Activated CD8-positive, alpha-beta memory T cell treated with anti-CD3 and anti-CD28 coated beads, Interleukin-2, amount 50 U/mL, for 1 hour (primary cell): ENCODE data around the gene STRAP.

ENCODE experiments used
- DNase-seq: peaks from one replicate; pipeline ENCODE4 v3.0.0-alpha.2; 2020; ENCODE audit errors: extremely low read depth

Gene STRAP, protein sequence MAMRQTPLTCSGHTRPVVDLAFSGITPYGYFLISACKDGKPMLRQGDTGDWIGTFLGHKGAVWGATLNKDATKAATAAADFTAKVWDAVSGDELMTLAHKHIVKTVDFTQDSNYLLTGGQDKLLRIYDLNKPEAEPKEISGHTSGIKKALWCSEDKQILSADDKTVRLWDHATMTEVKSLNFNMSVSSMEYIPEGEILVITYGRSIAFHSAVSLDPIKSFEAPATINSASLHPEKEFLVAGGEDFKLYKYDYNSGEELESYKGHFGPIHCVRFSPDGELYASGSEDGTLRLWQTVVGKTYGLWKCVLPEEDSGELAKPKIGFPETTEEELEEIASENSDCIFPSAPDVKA

DNA sequence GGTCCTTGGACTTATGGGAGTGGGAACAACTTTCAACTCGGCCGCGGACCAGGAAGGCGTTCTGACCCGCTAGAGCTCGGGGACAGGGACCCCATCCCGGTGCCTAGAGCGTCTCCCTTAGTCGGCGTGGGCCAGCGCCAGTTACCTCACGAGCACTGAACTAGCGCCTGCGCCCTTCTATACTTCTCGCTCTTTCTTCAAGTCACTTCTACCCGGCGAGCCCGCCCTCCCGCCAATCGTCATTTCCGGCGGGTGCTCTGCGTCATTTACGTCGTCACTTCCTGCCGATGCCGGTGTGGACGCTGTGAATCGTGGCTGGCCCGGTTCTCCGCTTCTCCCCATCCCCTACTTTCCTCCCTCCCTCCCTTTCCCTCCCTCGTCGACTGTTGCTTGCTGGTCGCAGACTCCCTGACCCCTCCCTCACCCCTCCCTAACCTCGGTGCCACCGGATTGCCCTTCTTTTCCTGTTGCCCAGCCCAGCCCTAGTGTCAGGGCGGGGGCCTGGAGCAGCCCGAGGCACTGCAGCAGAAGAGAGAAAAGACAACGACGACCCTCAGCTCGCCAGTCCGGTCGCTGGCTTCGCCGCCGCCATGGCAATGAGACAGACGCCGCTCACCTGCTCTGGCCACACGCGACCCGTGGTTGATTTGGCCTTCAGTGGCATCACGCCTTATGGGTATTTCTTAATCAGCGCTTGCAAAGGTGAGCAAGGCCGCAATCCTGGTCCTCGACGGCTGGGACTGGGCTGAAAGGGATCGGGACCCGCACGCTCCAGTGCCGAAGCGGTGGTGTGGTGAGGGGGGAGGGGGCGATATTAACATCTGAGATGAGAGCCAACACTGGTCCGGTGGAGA, at the start of gene STRAP:
TSS of gene STRAP (plus strand) at position 270 of the 854 bp plus-strand sequence. CDS start at position 591, 321 bp downstream.
- DNase-seq: peak; percentile 83

DNA sequence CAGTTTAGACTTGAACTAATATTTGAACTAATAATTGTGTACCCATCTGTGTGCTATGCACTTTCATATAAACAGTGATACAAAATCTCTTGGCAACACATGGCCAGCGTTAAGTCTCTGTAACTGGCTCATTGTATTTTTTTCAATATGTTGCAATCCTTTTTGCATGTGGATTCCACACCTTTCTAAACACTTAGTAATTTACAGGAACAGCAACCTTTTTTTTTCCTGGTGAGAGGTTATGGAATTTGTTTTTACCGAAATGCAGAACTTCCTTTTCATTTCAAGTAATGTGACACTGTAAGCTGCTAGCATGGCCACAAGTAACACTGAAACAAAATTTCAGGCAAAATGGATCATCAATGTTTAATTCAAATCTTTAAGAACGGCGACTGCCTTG, 47.6 kb upstream of the STRAP start:
- no peak for DNase-seq

DNA sequence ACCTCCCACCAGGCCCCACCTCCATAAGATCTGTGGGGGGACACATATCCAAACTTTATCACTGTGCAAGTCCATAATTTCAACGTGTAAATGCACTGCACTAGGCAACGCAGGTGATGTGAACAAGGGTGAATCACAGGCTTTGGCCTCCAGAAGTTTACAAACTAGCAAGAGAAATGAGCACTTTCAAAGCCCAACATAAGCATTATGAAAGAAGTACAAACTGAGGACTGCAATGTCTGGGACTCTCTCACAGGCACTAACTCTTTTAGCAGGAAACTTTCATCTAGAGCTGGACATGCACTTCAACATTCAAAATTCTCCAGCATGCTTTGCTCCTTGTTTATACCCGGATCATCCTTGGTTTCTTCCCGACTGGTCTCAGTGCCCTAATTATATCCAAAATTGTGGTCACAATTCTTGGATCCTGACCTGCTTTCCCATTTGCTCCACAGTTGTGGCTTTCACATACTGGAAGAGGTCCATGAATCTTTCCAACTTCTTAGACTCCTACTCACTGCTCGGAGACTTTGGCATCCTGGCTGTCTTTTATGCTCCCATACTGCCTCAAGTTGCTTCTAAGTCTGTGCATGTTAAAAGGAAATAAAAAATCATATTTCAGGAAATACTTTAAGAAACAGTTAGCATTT, 44.9 kb upstream of the STRAP start:
- DNase-seq: no peak

DNA sequence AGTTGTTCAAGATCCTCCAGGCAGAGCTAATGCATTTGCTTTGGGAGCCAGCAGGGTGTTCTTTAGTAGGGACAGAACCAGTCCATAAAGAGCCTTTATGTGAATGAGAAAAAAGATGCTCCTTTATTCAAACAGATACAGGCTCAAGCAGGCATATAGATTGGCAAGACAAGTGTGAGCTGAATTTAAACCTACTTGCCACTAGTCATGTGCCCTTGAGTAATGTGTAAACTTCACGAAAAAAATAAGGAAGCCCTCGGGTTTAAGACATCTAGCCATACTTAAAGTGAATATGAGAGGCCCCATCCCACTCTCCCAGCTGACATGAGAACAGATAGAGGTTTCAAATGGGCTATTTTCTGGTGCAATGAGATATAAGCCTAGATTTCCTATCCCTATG, 43.1 kb upstream of the STRAP start:
- DNase-seq: no peak

DNA sequence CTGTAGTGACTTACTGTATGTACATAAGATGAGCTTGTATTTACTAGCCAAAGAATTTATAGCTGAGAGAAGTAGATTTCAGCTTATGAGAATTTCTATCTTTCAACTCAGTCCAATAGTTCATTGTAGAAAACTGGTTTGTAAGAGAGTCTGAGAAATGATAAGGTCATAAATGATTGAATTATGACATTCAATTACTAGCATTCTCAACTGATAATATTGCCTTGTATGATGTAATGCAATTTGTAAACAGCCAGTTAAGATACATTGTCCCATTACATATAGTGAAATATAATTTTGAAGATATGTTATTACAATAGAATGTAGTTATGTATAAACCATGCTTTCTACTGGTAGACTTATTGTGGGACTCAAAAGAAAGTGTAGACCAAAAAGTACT, 42.5 kb upstream of the STRAP start:
- DNase-seq: no peak

DNA sequence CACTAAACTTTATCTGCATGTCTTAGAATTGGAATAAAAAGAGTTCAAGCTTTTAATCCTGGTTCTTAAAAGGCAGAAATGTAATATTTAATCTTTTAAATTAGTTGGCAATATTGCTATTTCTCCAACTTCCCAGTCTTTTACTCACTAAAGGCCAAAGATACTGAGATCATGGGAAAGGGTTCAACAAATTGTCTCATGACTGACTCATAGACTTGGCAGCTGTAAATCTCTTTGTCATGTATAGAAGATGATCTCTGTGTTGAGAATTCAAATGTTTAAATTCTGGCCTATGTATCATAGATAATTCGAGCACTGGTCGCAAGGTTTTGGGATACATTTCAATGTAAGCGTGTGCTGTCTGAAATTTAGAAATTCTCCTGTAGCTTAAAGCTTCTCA, 40.1 kb upstream of the STRAP start:
- DNase-seq: no peak

DNA sequence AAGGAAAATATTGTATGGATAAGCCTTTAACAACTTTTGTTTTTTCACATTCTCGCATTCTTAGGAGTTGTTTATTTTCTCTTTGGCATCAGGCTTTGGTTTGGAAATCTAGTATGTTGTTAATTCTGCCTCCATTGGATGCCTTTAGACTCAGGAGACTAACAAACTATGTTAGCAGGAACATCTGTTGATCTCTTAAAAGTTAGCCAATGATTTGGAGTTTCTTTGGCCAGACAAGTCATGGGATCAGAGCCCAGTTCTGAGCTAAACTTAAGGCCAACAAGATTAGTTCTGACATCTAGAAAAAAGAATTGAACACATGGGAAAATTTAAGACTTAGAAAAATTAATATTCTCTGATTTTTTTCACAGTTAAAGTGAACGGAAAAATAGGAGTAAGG, 35.3 kb upstream of the STRAP start:
- DNase-seq: no peak

DNA sequence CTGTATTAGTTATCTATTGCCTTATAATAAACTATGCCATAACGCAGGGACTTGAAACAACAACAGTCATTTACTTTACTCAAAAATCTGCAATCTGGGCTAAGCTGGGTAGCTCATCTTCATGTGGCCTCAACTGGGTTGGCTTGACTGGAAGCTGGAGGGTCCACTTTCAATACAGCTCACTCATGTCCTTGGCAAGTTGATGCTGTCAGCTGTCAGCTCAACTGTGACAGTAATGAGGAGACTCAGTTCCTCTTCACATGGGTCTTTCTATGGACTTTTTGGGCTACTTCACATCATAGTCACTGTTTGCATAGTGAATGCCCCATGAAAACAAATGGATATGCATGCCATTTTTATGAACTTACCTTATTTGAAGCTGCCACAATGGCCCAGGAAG, 33.6 kb upstream of the STRAP start:
- no peak for DNase-seq

DNA sequence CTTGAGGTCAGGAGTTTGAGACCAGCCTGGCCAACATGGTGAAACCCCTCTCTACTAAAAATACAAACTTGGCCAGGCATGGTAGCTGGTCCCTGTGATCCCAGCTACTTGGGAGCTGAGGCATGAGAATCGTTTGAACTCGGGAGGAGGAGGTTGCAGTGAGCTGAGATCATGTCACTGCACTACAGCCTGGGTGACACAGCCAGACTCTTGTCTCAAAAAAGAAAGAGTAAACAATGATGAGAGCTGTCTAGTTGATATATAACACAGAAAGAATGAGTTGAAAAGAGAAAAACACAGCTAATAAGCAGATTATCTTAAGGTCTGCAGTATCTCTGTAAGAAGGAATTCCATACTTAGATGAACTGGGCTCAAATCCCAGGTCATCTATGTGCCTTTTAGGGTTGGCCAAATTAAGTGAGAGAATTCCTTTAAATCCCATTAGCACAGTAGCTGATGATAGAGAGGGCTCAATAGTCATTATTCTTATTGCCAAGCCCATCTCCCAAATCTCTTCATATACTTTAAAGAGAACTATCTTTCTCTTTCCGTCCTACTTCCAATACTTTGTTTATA, 31.1 kb upstream of the STRAP start:
- no peak for DNase-seq

DNA sequence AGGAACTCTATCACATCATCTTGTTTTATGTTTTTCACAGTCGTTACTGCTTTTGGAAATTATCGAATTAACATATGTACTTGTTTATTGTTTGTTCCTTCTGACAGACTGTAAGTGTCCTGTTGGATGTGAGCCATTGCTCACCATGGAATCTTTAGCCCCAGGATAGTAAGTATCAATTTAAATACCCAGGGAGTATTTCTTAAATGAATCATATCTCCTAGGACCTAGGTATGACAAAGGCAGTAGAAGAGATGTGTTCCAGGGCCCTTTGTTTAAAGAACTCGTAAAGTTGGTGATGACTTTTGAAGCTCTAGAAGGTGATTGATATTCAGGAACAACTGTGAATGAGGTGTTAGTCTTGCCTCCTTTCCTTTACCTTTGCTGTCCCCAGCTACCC, 30.3 kb upstream of the STRAP start:
- no peak for DNase-seq

DNA sequence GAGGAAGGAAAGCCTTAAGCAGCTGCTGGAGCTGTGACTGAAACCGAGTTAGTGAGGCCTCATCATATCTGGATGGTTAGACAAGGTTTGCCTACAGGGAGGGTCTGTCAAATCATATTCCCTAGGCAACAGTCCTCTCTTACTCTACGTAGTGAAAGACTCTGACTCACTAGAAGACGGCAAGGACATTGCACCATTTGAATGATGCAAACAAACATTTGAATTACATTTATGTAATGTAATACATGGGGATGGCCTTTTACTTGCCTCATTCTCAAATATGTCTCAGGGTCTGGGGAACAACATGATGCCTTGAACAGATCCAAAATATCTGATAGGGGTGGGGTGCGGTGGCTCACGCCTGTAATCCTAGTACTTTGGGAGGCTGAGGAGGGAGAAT, 29.8 kb upstream of the STRAP start:
- DNase-seq: no peak

DNA sequence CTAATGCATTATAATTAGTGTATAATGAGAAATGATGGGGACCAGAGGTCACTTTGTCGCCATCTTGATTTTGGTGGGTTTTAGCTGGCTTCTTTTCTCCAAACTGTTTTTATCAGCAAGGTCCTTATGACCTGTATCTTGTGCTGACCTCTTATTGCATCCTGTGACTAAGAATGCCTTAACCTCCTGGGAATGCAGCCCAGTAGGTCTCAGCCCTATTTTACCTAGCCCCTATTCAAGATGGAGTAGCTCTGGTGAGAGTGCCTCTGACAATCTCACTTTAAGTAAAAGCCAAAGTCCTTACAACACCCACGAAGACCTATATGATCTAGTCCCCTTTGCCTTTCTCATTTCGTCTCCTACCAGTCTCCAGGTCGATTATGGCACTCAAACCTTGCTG, 28.3 kb upstream of the STRAP start:
- DNase-seq: no peak

DNA sequence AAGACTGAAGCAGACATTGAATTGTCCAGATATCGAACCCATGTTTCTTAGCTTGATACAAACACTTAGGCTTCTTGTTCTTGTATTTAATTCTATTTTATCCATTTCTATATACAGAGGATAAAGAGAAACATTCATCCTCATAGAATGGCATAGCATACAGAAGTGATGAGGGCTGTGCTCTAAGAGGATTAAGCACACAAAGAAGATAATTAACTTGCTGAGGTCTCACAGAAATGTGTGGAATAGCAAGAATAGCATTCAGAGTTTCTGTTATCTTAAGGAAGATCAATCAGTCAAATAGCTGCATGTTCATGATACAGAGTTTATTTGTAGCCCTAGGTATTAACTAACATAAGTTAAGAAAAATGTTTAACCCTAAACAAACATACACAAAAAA, 27.3 kb upstream of the STRAP start:
- DNase-seq: no peak

DNA sequence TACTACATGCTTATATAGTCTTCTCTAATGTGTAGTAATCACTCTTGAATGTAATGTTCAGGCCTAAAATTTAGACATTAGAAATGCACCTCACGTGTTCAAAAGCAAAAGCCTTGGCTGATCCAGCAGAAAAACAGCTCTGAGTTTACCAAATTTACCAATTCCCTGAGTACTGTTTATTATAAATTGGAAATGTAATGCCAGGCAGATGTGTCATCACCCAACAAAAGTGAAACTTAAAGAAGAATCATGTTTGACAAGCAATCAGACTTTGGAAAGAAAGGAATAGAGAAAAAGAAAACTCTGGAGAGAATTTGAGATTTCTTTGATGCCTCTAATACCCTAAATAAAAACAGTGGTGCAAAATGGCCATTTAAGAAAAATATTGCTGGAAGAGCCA, 26.5 kb upstream of the STRAP start:
- DNase-seq: no peak

DNA sequence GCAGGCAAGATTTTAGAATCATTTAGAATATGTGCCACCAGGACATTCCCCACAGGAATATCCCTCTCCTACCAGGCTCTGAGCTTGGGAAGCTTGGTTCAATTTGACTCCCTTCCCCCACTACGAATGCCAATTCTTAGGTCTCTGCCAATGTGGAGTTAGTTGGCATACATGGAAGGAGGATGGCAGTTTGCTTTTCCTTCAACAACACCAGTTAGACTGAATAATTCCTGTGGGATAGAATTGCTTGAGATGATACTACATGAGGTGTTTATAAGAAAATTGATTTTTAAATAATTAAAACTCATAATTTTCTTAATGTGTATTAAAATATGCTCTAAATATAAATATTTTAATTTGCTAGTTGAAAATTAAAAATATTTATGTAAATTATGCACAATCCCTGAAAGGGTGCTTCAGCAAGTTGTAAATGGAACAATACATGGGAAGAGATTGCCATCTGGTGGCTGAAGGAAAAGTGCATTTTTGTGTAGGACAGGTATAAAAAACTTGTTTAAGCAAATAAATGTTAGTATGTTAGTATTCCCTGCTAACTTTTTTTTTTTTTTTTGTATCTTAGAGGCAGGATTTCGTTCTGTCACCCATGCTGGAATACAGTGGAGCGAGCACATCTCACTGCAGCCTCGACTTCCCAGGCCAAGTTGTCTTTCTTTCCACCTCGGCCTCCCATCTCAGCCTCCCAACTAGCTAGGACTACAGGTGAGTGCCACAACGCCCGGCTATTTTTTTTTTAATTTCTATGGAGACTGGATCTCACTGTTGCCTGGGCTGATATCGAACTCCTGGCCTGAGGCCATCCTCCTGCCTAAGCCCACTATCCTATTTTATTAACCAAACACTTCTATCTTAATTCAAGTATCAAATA, 25.8 kb upstream of the STRAP start:
- peak; percentile 13 for DNase-seq

DNA sequence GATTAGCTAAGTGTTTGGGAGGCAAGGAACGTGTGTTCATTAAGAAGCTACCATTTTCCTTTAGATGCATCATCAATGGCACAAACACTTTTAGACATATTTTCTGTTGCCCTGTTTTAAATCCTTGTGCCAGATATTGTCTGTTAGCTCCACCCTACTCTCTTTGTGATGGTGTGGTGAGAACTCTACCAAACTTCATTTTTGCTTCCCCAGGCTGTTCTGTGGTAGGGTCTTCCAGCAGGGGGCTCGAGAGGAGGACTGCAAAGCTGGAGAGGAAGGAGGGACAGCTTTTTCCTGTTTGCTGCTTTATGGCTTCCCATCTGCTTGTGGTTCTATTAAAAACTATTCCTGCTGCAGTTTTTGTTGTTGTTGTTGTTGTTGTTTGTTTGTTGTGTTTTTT, 23.8 kb upstream of the STRAP start:
- no peak for DNase-seq

DNA sequence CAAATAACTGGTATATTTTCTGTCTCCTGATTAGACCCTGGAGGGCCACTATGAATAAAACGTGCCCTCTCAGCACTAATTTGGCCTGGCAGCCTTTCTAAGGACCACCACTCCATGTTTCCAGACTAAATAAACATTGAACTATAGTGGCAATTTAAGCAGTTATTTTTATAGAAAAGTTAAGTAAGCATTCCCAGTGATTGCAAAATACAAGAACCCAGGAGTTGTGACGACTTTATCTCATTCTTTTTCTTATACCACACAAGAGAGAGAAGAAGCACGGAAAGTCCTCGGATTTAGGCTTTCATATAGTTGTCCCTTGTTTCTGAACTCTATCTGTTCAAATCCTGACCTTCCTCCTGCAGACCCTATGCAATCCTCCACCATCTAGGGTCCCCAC, 23.1 kb upstream of the STRAP start:
- DNase-seq: no peak

DNA sequence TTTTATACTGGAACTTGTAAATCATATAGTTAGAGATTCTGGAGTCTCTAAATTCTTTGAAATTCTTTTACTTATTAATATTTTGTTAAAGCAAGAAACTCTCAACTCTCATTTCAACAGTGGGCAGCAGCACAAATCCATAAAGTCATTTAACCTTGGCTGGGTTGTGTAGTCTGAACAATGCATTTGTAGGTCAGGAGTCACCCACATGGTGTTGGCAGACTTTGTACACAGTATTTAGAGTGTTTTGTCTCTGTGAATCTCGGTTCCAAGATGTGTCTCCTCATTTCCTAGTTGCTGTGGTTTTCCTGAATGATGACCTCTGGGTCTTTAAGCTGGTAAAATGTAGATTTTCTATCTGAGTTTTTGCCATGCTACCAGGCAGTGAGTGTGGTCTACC, 20.8 kb upstream of the STRAP start:
- DNase-seq: no peak

DNA sequence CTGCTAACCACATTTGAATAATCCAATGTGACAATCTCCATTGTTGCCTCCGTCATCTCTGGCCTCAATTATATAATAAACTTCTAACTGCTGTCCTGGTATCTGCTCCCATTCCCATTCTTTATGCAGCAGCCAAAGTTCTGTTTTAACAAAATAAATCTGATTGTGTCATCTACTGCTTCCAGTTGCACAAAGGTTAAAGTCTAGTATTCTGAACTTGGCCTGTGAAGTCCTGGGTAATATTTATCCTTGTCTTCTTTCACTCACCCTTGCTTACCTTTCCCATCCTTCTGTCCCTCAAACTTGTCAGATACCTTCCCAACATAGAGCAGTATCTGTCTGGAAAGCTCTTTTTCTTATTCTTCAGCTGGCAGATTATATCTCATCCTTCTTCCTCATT, 19.3 kb upstream of the STRAP start:
- DNase-seq: no peak

DNA sequence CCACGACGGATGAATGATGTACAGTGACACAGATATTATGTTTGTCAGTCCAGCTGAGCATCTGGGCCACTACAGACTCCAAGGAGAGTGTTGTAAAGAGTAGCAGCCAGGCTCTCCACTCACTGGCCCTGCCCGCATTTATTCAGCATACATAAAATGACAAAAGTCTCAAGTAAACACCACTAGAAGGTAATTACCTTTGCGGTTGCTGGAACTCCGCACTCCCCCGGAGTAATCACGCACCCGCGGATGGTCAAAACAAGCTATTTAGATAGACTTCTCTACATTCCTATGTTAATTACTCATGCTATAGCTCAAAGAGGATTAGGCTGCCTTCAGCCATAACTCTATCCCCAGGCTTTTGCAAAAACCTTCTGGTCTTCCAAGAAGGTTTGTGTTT, 18.8 kb upstream of the STRAP start:
- no peak for DNase-seq

DNA sequence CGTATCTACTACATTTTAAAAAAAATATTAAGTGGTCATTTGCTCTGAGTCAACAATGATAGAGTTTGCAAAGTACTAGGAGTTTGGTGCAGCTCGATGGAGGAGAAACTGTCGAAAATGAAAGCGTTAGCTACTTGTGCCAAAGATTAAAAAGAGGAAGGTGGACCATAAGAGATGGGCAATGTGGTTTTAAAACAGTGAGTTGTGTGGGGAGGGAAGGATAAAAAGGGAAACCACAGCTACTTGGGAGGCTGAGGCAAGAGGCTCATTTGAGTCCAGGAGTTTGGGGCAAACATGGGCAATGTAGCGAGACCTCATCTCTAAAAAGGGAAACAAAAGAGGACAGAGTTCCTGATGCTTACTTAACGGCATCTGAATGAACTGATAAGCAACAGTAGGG, 18.2 kb upstream of the STRAP start:
- DNase-seq: no peak
